HG03095 (cell line): ENCODE data around the gene ARF6.
"Not testable (repeated sequence)": the region's sequence is repeated elsewhere in the genome, so short reads cannot be mapped to it uniquely, and the experiment has no call there.

Source experiments
- ATAC-seq: cut with Tn5 transposase; IDR thresholded peaks from one replicate; pipeline ENCODE4 v1.9.1; 2021; ENCODE audit warnings: moderate library complexity; ENCODE audit not compliant: unreplicated experiment

ARF6 gene

GRCh38 chr14:49905989-49906388, 13.1 kb downstream of the ARF6 start:
- no peak for ATAC-seq

DNA sequence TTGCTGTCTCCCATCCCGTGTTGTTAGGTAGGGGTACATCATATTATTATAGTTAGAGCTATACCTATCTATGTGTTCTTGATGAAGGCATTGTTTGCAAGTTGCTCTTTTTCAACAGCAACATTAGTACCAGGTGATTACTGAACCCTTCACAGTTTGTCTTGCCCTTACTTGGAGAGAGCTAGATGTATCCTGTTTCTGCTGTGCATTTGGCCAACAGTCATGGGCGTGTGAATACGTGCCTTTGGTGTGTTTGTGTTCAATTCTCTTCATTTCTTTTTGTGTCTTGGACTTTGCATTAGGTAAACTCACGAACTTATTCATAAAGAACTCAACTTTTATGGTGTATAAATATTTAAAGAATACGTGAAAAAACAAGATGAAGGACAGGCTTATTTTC, 14.3 kb downstream of the ARF6 start:
- no peak for ATAC-seq

- no peak for ATAC-seq
Observed at GRCh38 chr14:49908433-49908782, 15.5 kb downstream of the ARF6 start.

- ATAC-seq: no peak
Observed at GRCh38 chr14:49909016-49909415, 16.1 kb downstream of the ARF6 start.

DNA sequence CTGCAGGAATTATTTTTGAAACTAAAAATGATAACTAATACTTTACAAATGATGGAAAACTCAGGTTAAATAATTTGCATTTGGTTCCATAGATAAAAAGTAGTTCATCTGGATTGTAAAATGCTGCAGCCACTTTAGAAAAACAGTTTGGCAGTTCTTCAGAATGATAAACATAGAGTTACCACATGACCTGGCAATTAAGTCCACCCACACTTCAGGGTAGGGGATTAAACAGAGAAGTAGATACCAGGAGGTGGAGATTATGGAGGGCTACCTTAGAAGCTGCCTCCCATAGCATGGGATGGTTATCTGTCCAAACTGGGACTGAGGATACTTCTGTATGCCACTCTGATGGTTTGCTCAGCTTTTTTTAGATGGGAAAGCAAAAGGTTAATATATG, 22.2 kb downstream of the ARF6 start:
- no peak for ATAC-seq

DNA sequence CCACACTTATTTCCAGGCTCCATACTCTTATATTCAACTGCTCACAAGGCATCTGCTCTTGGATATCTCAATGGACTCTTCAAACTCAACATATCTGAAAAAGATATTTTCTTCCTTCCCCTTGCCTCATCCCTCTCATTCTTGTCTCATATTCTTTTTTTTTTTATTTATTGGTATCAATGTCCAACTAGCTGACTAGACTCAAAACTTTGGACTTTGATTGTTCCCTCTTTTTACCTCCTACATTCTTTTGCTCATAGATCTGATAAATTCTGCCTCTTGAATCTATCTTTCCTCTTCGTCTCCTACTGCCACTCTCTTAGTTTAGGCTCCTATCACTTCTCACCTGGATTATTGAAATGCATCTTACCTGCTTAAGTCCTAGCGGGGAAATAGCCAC, 25.8 kb downstream of the ARF6 start:
- no peak for ATAC-seq

DNA sequence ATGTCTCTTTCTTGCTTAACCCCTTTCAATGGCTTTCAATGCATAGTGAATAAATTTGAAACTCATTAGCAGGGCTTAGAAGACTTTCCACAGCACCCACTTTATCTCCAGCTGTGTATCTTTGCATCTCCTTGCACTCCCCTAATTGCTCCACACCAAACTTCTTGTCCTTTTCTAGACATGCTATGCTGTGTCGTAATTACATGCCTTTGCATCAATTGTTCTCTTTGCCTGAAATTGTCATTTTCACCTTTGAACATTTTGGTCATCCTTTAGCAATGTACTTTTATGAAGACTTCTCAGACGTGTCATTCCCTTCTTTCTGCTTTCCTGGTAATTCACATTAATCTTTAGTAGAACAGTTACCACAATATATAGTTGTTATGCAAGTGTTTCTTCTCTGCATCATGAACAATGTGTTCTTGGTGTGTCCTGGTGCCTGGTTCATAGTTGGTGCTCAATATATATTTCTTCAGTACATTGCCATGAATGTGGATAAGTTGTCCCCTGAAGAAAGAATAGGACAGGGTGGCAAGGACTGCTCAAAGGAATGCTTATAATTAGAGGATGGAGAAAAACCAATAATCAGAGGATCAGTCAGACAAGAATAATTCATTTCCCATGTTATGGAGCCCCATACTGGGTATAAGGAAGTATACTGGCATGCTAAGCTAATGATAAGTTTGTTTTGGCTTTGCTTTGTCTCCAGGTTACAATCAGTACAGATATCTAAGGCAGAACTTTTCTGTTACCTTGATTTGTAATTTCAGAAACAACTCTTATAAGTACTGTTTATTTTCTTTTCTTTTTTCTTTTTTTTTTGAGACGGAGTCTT, 27.2 kb downstream of the ARF6 start:
- ATAC-seq: no peak

- ATAC-seq: no peak
Observed at GRCh38 chr14:49920935-49921334, 28.1 kb downstream of the ARF6 start.

DNA sequence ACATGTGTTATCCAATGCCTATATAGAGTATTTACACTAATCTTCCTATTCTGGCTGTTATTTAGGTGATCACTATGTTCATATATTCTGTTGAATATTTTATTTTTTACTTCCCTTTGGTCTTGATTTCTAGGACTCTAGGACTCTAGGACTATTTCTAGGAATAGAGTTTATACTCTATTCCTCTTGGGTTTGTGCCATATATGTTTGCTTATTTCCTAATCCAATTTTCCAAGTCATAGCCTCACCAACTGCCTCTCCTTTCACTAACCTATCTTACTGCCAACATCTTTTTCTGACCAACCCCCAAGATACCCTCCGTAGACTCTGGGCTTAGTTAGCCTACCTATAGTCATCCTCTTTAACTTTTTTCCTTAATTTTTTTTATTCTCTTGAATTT, 28.5 kb downstream of the ARF6 start:
- ATAC-seq: no peak

DNA sequence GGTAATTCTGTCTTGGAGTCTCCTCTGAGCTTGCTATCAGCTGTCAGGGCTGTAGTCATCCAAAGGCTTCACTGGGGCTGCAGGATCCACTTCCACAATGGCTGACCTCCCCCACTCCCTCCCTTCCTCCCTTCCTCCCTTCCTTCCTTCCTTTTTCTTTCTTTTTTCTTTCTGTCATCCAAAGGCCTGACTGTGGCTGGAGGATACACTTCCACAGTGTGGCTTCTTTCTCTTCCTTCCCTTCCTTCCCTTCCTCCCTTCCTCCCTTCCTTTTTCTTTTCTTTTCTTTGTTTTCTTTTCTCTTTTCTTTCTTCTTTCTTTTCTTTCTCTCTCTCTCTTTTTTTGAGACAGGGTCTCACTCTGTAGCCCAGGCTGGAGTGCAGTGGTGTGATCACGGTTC, 30.6 kb downstream of the ARF6 start:
- ATAC-seq: no peak

GRCh38 chr14:49923881-49924280, 31.0 kb downstream of the ARF6 start:
- ATAC-seq: no peak

DNA sequence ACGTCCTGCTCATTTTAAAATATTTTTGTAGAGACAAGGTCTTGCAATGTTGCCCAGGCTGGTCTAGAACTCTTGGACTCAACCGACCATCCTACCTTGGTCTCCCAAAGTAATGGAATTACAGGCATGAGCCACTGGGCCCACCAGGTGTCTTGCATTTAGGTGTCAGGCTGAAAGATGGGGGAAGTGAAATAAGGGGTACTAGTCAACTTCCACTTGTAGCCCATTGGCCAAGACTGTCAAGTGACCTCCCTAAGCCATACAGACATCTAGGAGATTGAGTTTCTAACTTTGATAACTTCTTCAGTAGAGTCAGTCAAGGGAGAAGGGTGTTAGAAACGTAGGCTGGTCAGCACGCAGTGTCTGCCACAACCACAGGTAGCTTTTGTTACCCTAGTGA, 32.0 kb downstream of the ARF6 start:
- ATAC-seq: no peak

GRCh38 chr14:49926803-49927202, 33.9 kb downstream of the ARF6 start:
- ATAC-seq: no peak

DNA sequence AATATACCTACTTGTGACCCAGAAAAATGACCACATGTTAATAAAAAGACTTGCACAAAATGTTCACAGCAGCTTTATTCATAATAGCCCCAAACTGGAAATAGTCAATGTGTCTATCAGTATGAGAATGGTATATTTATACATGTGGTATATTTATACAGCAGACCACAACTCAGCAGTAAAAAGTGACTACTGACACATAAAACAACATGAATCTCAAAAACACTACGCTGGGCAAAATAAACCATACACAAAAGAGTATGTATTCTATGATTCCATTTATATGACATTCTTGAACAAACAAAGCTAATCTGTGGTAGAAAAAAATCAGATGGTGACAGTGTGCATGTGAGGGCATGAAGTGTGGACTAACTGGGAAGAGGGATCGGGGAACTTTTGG, 35.1 kb downstream of the ARF6 start:
- ATAC-seq: no peak

- no peak for ATAC-seq
Observed at GRCh38 chr14:49930720-49931119, 37.8 kb downstream of the ARF6 start.

- ATAC-seq: no peak
Observed at GRCh38 chr14:49931523-49931922, 38.6 kb downstream of the ARF6 start.

DNA sequence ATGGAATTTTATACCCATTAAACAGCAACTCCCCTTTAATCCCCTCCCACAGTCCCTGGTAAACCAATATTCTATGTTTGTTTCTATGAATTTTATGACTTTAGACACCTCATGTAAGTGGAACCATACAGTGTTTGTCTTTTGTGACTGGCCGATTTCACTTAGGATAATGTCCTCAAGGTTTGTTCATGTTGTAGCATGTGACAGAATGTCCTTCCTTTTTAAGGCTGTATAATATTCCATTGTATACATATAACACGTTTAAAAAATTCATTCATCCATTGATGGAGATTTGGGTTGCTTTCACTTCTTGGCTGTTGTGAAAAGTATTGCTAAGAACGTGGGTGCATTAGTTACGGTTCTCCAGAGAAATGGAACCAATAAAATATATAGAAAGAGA, 40.2 kb downstream of the ARF6 start:
- ATAC-seq: no peak

- ATAC-seq: no peak
Observed at GRCh38 chr14:49933704-49934103, 40.8 kb downstream of the ARF6 start.

- no peak for ATAC-seq
Observed at GRCh38 chr14:49934646-49935045, 41.8 kb downstream of the ARF6 start.

DNA sequence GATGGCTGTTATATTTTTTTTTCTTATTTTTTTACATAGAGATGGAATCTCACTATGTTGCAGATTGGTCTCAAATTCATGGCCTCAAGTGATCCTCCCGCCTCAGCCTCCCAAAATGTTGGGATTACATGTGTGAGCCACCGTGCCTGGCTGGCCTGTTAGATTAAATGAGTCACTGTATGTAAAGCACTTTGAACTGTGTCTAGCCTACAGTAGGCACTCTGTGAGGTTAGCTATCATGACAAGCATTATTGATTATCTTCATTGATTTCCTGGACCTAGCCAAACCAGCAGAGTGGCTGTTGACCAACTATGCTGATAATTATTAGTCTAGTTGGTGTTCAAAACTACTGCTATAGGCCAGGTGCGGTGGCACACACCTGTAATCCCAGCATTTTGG, 42.6 kb downstream of the ARF6 start:
- ATAC-seq: no peak

- ATAC-seq: not testable (repeated sequence)
Observed at GRCh38 chr14:49936246-49936645, 43.4 kb downstream of the ARF6 start.

DNA sequence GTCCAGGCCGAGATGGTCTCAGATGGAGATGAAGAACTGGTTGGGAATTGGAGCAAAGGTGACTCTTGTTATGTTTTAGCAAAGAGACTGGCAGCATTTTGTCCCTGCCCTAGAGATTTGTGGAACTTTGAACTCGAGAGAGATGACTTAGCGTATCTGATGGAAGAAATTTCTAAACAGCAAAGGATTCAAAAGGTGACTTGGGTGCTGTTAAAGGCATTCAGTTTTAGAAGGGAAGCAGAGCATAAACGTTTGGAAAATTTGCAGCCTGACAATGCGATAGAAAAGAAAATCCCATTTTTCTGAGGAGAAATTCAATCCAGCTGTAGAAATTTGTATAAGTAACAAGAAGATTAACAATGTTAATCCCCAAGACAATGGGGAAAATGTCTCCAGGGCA, 44.0 kb downstream of the ARF6 start:
- not testable (repeated sequence) for ATAC-seq

DNA sequence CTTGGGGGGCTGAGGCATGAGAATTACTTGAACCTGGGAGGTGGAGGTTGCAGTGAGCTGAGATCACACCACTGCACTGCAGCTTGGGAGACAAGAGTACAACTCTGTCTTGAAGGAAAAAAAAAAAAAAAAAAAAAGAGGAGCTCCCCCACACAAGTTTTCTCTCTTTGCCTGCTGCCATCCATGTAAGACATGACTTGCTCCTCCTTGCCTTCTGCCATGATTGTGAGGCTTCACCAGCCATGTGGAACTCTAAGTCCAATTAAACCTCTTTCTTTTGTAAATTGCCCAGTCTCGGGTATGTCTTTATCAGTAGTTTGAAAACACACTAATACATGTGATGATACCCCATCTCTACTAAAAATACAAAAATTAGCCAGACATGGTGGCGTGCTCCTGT, 46.3 kb downstream of the ARF6 start:
- not testable (repeated sequence) for ATAC-seq
